Cerebellar nuclear complex (tissue), 1 donor: ENCODE data around the gene CLPTM1L.

ENCODE experiments used
- DNase-seq, 2 experiments: peaks; one replicate each; lab custom pipeline; 2025; lab: John Stamatoyannopoulos, UW

The CLPTM1L gene

GRCh38 chr5:1274471-1274870 is 70.4 kb downstream of the CLPTM1L start:
- no peak for DNase-seq

DNA sequence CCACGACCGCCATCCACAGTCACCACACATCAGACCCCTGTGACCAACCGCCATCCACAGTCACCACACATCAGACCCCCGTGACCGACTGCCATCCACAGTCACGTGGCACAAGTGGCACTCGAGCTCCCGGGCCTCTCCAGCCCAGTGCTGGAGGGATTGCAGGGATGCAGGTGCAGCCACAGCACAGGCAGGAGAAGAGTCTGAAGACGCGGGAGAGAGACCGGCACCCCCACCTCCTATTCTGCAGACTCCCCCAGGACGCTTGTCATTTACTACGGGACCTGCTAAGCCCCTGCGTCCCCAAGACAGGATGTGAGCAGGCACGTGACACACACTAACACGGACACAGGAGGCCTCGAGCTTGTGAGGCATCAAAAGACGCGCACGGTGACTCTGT is 71.2 kb downstream of the CLPTM1L start:
- no peak for DNase-seq

DNA sequence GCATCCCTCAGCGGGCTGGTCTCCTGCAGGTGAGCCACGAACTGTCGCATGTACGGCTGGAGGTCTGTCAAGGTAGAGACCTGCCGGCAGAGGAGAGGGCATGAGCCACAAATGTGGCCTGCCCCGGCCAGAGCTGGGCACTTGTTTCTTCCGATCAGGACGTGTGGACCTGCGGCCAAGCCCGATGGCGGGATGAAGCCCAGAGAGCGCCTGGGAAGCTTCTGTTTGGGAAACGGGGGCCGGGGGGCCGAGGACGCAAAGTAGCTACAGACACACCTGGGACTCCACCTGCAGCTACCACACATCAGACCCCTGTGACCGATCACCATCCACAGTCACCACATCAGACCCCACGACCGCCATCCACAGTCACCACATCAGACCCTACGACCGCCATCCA is 72.7 kb downstream of the CLPTM1L start:
- DNase-seq, result no peak

- DNase-seq, result no peak
Observed at GRCh38 chr5:1270933-1271914, 73.7 kb downstream of the CLPTM1L start.

DNA sequence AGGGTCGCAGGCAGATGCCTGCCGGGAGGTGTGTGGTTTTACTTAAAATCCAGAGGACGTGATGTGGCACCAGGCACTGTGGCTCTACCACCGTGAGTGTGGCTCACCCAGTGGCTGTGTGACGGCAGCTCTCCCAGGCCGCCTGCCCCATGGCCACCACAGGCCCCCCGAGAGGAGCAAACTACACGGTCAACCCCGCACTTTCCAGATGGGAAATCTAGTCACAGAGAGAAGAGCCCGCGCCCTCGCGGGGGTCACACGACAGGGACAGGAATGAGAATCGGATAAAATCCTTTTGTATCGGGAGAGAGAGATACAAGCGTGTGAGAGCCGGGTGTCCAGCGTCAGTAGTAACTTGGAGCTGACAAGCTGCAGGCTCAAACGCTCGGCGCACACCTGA is 74.5 kb downstream of the CLPTM1L start:
- no peak for DNase-seq

DNA sequence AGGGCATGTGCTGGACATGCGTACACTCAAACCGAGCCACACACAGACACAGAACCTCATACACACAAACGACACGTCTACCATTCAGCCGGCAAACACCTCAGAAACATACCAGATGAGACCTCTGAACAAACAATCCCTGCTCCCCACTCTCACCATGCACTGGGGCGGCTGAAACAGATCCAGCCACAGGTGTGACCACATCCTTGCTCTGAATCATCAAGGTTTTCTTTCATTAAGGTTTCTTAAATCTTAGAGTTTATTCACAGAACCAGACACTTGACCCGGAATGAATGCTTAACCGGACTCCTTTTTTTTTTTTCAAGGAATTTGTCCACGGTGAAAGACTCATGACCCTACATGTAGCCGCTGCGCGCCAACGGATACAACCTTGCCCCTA is 76.2 kb downstream of the CLPTM1L start:
- DNase-seq, result no peak

GRCh38 chr5:1268056-1268455 is 76.8 kb downstream of the CLPTM1L start:
- DNase-seq, result no peak
